Measurements from ENCODE around the gene GIMAP6.

Gene GIMAP6

GRCh38 chr7:150631084-150631826 lies 930 bp downstream of the GIMAP6 start:
- no peak overlapping the region for H3K27ac ChIP-seq (replicated peaks)
- H3K27me3 ChIP-seq (ENCODE audit: insufficient read depth, poor library complexity, severe bottlenecking) = no peaks in the 10 kb centered on the region
- peak overlapping the region; percentile 53 for H3K4me3 ChIP-seq (replicated peaks; ENCODE audit: insufficient read depth, low read length)
- TF ChIP-seq CTCF (IDR thresholded peaks at IDR 0.05; ENCODE audit: insufficient read depth, low read length) (no peak), POLR2AphosphoS5 (IDR thresholded peaks at IDR 0.05; ENCODE audit: low read depth) (no peak), GABPA (IDR thresholded peaks at IDR 0.05; ENCODE audit: low read depth) (no peak), SPI1 (IDR thresholded peaks at IDR 0.05; ENCODE audit: borderline replicate concordance, low read depth) (no peak), REST (IDR thresholded peaks at IDR 0.05; ENCODE audit: insufficient replicate concordance, low read depth) (no peak)
- peak in 1 of 2 experiments; percentile 3 for DNase-seq (ENCODE audit: low read depth in 1 of 2, low spot score in 1 of 2)

- DNase-seq (ENCODE audit: low read depth in 1 of 2, low spot score in 1 of 2) = no peak
- TF ChIP-seq GABPA (IDR thresholded peaks at IDR 0.05; ENCODE audit: low read depth) (no peak), REST (IDR thresholded peaks at IDR 0.05; ENCODE audit: insufficient replicate concordance, low read depth) (no peak)
- H3K27ac ChIP-seq (replicated peaks) = no peak overlapping the region
- no peaks in the 10 kb centered on the region for H3K27me3 ChIP-seq (ENCODE audit: insufficient read depth, poor library complexity, severe bottlenecking)
- no peak overlapping the region for H3K4me3 ChIP-seq (replicated peaks; ENCODE audit: insufficient read depth, low read length)
Measured at GRCh38 chr7:150629347-150629746, 2.8 kb downstream of the GIMAP6 start.

- no peaks in the 10 kb centered on the region for H3K27me3 ChIP-seq (ENCODE audit: insufficient read depth, poor library complexity, severe bottlenecking)
- no peak for DNase-seq (ENCODE audit: low read depth in 1 of 2, low spot score in 1 of 2)
- TF ChIP-seq POLR2AphosphoS5 (IDR thresholded peaks at IDR 0.05; ENCODE audit: low read depth) (no peak), CTCF (IDR thresholded peaks at IDR 0.05; ENCODE audit: insufficient read depth, low read length) (no peak), GABPA (IDR thresholded peaks at IDR 0.05; ENCODE audit: low read depth) (no peak), SPI1 (IDR thresholded peaks at IDR 0.05; ENCODE audit: borderline replicate concordance, low read depth) (no peak), REST (IDR thresholded peaks at IDR 0.05; ENCODE audit: insufficient replicate concordance, low read depth) (no peak)
- H3K4me3 ChIP-seq (replicated peaks; ENCODE audit: insufficient read depth, low read length) = no peak overlapping the region
- H3K27ac ChIP-seq (replicated peaks) = no peak overlapping the region
Measured at GRCh38 chr7:150627959-150628358, 4.2 kb downstream of the GIMAP6 start.

Data from HL-60 (cell line).